ENCODE data around the gene CXCR3.
"Not testable (repeated sequence)": the region's sequence is repeated elsewhere in the genome, so short reads cannot be mapped to it uniquely, and the experiment has no call there.

CXCR3 gene

DNA sequence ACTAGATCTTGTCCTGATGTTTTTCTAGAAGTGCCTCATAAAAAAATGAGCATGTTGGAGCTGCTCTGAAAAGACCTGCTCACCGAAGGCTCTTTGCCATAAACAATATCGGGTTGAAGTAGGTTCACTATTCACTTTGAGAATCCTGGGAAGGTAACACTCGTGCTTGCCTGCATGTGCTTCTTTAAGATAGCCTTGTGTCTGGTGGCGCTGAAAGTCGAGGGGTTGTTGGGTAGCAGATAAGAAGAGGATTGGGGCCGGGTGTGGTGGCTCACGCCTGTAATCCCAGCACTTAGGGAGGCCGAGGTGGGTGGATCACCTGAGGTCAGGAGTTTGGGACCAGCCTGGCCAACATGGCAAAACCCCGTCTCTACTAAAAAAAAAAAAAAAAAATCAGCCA lies 6.6 kb downstream of the CXCR3 start:
- not testable (repeated sequence) for DNase-seq (ENCODE audit: low read depth in 2 of 2)

DNA sequence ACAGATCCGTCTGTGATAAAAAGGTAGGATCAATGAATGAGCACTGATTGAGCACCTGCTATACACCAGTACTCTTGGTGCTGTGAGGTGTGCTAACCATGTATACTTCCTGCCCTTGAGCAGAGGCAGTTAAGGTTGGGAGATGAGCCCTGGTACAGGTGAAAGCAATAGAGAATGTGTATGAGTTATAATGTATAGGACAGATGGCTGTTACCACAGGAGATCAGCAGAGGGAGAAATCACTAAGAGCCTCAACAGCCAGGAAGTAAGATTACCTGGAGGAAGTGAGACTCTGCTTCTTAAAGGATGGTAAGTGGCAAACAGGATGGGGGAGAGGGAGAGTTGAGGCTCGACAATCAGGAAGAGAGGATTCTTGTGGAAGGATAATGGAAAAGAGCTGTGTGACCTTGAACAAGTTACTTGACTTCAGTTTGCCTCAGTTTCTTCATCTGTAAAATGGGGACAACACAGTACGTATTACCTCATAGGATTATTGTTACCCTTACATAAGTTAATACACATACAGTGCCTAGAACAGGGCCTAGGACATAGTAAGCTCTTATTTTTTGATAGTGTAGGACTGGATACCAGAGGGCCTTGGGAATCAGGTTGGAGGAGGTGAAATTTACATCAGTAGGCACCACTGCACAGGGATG lies 9.1 kb downstream of the CXCR3 start:
- no peak for DNase-seq (ENCODE audit: low read depth in 2 of 2)

DNA sequence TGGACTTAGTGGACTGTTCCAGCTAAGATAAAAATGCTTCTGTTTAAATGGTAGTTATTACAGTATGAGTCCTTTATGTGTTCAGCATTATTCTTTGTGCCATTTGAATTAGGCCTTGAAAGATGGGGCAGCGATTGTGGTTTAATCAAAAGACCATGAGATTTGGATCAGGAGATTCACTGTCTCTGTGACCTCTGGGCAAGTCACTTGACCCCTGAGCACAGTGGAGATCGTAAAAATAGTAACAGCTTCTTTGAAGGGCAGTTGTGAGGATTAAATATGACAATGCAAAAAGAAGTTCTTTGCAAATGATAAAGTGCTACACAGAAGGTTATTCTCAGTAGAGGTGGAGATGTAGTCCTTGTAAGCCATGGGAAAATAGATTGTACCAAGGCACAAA lies 10.8 kb downstream of the CXCR3 start:
- no peak for DNase-seq (ENCODE audit: low read depth in 2 of 2)

DNA sequence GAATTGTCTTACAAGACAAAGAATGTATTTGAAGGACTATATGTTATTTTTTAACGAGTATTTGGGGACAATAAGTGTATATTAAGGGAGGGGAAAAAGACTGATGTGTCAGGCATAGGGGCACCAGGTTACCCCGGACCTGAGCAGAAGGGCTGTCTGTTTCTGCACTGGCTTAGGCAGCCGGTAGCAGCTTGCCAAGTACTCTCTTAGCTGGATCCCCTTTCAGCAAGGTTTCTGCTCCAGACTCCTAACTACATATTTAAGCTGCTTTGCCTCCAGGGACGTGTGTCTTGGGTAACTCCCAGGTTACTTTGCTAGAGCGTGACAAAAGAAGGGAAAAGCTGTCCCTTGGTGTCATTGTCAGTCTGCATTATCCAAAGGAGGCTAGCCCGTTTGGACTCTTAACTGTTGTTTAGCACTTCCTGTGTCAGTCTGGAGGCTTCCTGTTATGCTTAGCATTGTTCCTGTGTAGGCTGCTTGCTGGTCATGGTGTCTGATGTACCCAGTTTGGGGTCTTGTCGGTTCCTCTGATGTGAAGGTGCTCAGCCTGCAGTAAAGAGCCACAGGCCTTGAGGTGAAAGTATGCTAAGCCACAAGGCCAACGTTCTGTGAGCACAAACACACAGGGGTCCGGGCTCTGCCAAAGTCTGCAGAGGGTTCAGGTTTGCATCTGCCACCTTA lies 11.6 kb downstream of the CXCR3 start:
- DNase-seq (ENCODE audit: low read depth in 2 of 2): no peak

DNA sequence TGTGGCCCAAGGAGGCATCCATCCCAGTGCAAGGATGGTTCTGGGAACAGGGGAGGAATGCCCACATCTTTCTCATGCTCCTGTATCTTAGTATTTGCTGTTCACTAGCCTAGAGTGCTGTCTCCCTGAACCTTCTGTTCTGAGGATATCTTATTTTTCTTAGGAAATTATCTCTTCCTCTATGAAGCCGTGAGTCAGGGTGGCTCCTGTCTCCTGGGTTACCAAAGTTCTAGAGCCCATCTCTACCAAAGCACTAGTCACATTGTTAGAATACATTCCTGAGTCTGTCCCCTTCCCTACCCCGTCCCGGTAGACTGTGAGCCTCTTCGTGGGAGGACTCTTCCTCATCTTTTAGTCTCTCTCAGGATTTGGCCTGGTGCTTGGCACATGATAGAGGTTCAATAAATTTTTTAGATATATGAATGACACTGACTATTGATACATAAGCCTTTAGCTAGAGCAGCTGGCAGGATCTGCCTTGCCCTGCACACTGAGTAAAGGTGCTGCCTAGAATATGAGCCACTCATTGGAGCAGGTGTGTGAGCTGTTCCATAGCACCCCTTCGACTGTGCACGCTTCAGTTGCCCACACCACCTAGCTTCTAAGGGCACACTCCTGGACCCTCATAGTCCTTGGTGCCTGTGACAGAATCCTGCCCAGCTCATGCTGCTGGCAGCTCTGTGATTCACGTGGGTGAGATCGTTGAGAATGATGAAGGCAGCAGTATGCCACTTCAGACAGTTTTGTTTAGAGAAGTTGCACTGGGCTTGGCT lies 13.3 kb downstream of the CXCR3 start:
- no peak for DNase-seq (ENCODE audit: low read depth in 2 of 2)

DNA sequence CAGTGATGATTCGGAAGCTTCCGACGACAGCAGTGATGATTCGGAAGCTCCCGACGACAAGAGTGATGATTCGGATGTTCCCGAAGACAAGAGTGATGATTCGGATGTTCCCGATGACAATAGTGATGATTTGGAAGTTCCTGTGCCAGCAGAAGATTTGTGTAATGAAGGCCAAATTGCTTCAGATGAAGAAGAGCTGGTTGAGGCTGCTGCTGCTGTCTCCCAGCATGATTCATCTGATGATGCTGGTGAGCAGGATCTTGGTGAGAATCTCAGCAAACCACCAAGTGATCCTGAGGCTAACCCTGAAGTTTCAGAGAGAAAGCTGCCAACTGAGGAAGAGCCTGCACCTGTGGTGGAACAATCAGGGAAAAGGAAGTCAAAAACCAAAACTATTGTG lies 14.2 kb downstream of the CXCR3 start:
- DNase-seq (ENCODE audit: low read depth in 2 of 2): no peak

DNA sequence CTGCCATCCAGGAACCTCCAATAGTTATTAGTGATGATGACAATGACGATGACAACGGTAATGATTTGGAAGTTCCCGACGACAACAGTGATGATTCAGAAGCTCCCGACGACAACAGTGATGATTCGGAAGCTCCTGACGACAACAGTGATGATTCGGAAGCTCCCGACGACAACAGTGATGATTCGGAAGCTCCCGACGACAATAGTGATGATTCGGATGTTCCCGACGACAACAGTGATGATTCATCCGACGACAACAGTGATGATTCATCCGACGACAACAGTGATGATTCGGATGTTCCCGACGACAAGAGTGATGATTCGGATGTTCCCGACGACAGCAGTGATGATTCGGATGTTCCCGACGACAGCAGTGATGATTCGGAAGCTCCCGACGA lies 14.7 kb downstream of the CXCR3 start:
- DNase-seq (ENCODE audit: low read depth in 2 of 2): no peak

DNA sequence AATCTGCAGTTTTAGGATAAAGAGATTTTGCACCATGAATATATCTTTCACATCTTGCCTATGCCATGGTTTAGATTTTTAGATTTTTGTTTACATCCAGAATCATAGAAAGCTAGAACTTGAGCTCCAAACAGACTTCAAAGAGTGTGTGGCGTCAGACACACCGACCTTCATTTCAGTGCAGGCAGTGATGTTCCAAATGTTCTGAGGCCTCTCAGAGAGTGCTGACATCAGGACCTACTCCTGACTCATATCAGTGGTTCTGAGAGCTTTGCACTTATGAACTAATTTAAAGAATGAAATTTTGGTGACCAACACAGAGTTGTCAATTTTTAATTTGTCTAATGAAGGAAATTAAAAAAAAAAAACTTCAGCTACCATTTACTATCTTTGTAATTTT lies 18.3 kb downstream of the CXCR3 start:
- DNase-seq (ENCODE audit: low read depth in 2 of 2): no peak

DNA sequence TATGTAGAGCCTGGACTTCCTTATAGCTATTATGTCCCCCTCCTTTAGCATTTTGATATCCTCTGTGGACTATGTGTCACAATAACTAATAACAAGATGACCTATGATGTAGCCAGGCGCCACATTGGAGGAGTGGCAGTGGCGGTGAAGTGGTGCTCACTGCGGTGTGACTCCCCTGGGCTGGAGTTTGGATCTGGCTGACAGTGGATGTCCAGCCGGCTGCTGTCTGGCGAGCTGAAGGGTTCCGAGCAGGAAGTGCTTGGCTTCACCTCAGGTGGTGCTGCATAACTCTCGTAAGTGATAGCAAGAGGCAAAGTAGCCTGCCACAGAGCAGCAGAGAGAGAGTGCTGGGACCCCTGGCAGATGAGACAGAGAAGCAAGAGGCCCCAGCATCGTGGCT lies 25.1 kb downstream of the CXCR3 start:
- DNase-seq (ENCODE audit: low read depth in 2 of 2): not testable (repeated sequence)

DNA sequence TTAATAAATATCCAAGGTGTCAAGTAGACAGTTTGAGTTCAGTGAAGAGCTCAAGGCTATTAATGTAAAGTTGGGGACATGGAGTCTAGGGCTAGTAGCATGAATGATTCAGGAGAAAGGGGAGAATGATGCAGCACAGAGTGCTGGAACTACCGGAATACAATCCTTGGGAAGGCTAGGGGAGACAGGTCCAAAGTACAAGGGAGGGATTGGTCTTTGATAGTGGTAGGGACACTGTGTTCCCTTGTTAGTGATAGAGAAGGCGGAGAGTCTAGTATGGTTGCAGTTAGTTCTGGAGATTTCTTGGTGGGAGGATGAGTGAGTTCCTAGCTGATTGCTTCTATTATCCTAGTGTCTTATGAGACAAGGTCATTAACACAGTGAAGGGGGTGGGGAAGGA lies 31.4 kb downstream of the CXCR3 start:
- no peak for DNase-seq (ENCODE audit: low read depth in 2 of 2)

DNA sequence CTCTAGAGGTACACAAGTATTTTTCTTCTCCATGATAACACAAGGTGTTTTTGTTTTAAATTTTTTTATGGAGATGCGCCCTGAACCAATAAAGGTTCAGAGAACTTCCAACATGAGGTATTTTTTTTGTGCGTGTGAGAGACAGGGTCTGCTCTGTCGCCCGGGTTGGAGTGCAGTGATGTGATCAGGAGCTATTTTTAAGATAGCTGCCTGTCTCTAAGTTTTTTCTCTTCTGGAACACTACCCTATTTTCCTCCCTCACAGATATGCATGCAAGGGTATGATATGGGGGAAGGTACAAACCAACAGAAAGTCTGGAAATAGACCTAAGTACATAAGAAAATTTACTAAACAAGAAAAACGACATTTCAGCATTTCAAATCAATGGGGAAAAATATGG lies 37.1 kb downstream of the CXCR3 start:
- DNase-seq (ENCODE audit: low read depth in 2 of 2): no peak

DNA sequence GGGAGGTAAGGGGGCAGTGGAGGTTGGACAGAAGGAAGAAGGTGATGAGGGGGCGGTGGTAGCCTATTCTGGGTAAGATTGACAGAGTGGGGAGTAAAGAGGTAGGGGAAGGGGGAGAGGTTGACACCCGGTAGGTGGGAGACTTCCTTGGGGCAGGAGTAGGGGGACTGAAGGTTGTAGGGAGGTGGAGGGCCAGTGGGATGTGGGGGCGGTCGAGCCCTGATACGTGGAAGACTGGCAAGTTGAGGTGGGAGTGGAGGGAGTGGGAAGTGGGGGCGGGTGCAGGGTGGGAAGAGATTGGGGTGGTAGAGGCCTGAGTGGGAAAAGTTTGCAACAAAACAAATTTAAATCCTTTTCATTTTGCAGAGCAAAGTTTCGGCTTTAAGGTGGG lies 38.3 kb downstream of the CXCR3 start:
- DNase-seq (ENCODE audit: low read depth in 2 of 2): no peak

DNA sequence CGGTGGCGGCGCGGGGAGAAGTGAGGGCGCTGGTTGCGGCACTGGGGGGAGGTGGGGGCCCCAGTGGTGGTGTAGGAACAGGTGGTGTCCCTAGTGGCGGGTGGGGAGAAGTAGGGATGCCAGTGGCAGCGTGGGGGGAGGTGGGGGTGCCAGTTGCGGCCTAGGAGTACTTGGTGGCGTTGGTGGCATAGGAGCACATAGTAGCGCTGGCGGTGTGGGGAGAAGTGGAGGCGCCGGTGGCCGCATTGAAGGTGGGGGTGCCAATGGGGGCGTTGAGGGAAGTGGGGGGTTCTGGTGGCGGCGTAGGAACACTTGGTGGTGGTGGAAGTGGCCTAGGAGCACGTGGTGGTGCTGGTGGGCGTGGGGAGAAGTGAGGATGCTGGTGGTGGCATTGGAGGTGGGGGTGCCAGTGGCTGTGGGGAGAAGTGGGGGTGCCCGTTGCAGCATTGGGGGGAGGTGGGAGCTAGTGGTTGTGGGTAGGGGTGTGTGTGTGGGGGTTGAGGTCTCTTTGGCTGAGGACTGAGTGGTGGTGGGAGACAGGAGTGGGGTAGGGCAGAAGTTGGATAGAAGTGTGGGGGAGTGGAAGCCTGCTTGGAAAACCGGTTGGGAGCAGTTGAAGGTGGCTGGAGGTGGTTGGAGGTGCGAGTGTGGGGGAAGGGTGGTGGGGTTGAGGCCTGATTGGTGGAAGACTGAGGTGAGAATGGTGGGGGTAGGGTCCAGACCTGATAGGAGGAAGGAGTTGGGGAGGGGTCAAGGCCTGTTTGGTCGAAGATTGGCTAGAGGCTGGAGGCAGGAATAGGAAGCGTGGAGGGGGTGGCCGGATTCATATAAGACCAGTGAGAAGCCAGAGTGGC lies 38.9 kb downstream of the CXCR3 start:
- DNase-seq (ENCODE audit: low read depth in 2 of 2): peak in 1 of 2 donors; percentile 13

DNA sequence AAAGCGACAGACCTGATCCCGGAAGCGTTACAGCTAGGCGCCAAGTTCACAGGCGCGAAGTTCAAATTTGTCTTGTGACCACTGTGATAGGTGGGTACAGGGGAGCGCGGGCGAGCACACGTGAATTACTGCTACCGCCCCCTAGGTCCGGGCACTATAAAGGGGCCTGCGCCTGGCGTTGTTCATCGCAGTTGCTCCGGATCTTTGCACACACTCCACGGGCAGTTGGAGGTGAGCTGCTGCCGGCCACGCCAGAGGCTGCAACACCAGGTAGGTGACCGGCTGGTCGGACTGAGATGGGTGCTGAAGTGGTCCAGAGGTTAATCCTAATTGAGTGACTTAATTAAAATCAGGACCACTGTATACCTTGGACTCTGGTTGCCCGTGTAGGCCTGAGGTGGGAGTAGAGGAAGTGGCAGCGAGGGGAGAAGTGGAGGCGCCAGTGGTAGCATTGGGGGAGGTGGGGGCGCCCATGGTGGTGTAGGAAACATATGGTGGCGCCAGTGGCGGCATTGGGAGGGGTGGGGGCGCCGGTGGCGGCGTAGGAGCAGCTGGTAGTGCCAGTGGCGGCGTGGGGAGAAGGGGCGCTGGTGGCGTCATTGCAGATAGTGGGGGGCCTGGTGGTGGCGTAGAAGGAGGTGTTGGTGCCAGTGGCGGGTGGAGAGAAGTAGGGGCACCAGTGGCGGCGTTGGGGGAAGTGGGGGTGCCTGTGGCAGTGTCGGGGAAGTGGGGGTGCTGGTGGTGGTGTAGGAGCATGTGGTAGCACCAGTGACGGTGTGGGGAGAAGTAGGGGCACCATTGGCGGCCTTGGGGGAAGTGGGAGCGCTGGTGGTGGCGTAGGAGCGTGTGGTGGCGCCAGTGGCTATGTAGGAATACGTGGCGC lies 39.8 kb downstream of the CXCR3 start, which contains the start of gene GCNA:
TSS of gene GCNA (plus strand) at position 185 of the 883 bp plus-strand sequence. CDS start 2,385 bp downstream, outside the sequence.
- no peak for DNase-seq (ENCODE audit: low read depth in 2 of 2)

DNA sequence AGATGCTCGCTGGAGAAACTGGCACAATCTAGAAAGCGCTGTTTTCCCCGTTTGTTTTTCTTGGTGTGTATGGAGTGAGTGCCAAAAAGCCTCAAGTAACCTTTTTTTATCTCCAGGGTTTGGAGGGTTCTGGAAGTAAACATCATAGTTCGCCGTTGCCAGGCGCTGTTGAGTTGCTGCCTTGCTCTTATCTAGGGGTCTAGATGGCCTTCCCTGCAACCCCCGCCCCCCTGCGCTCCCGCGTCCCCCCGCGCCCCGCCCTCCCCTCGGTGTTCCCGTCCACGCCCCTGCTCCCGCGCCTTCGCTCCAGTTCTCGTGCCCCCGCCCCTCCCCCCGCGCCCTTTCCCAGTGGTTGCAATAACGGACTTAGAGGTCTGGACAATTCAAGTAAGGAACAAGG lies 40.6 kb downstream of the CXCR3 start:
- DNase-seq (ENCODE audit: low read depth in 2 of 2): no peak

DNA sequence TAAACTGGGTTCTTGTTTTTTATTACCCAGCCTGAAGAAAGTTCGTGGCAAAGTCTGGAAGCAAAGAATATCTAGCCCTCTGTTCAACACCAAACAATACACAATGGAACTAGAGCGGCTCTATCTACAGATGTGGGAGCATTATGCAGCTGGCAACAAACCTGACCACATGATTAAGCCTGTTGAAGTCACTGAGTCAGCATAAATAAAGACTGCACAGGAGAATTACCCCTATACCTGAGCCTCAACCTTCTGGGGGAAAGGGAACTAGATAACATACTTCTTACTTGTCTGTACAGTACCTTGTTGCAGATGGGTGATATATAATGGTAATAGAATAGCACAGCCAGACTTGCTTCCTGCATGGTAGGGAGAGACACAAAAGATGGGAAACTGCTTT lies 44.7 kb downstream of the CXCR3 start:
- no peak for DNase-seq (ENCODE audit: low read depth in 2 of 2)

DNA sequence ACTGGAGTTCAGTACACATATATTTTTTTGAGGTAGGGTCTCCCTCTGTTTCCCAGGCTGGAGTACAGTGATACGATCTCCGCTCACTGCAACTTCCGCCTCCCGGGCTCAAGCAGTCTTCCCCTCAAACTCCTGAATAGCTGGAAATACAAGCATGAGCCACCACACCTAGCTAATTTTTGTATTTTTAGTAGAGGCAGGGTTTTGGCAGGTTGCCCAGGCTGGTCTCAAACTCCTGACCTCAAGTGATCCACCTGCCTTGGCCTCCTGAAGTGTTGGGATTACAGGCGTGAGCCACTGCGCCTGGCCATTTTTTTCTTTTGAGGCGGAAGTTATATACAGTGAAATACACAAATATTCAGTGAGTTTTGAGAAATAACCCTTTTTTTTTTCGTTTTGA lies 46.9 kb downstream of the CXCR3 start:
- DNase-seq (ENCODE audit: low read depth in 2 of 2): not testable (repeated sequence)
